Body of pancreas (tissue), 4 donors: ENCODE results near the gene RASEF. TPM values are rescaled to one million over a fixed set of nuclear protein-coding genes. Genes with fewer than 3 reads are reported as not detected.

ENCODE experiments used
- ATAC-seq: fragments of 150-250 bp; one replicate; pipeline ENCODE4 v1.9.1; 2016
- DNase-seq, 4 donors: peaks; one replicate each; pipeline ENCODE4 v3.0.0-alpha.2; 2019
- H3K27ac ChIP-seq, 4 donors: fragments of 200-600 bp; sonication (generic); 1 replicate in 3 of 4; 2 replicates in 1 of 4; pipeline versions ENCODE4 v1.5.1 to v1.6.1; 2016 to 2019; ENCODE audit warnings: mild to moderate bottlenecking in 1 of 4, mixed read lengths in 1 of 4, moderate library complexity in 1 of 4
- H3K27me3 ChIP-seq, 2 donors: fragments of 200-600 bp; sonication (generic); one replicate each; pipeline ENCODE4 v1.6.0; 2016; ENCODE audit warnings: mild to moderate bottlenecking in 1 of 2
- H3K36me3 ChIP-seq, 2 donors: fragments of 200-600 bp; sonication (generic); replicated peaks in 1 of 2; 2 replicates each; pipeline ENCODE4 v1.5.1; 2016; ENCODE audit warnings: low read depth in 2 of 2; ENCODE audit not compliant: insufficient read depth in 1 of 2
- H3K4me1 ChIP-seq: fragments of 200-600 bp; sonication (generic); one replicate; pipeline ENCODE4 v1.6.0; 2016
- H3K4me3 ChIP-seq, 2 donors: fragments of 200-600 bp; sonication (generic); 1 replicate in 1 of 2; 2 replicates in 1 of 2; pipeline ENCODE4 v1.5.1; 2016 to 2019
- H3K9me3 ChIP-seq, 3 donors: fragments of 200-600 bp; sonication (generic); 1 replicate in 2 of 3; 2 replicates in 1 of 3; pipeline ENCODE4 v1.5.1; 2016
- POLR2A ChIP-seq, 3 donors: fragments of 450-650 bp; IDR thresholded peaks; one replicate each; pipeline ENCODE4 v1.6.1; 2016; ENCODE audit warnings: antibody characterized with exemption in 3 of 3, mild to moderate bottlenecking in 2 of 3
- WGBS, 2 donors: methylation state at CpG; one replicate each; pipeline ENCODE4 v1.1.5; 2017; 5-methylcytosine and 5-hydroxymethylcytosine counted together
- intact Hi-C: fragments of 100-400 bp; cut with DNase I; formaldehyde crosslinking; loops from one replicate; pipeline ENCODE4 v1.15.1; 2023
- total RNA-seq, 2 donors: library from RNA; depleted of rRNA; stranded (reverse); fragments of >200 nt; gene quantifications; one replicate each; pipeline ENCODE4 v1.1.0, GENCODE V29; 2016
- TF ChIP-seq, protein P1 (sequence below), 7 experiments: fragments of 450-650 bp in 4 of 7; fragments of 200-600 bp in 3 of 7; sonication (generic) in 3 of 7; IDR thresholded peaks; one replicate each; pipeline ENCODE4 v1.5.1; 2016 to 2019; ENCODE audit warnings: antibody characterized with exemption in 7 of 7

Gene RASEF
- total RNA-seq, 2 donors from 2014 or later = 49.5 to 59.7 TPM

DNA sequence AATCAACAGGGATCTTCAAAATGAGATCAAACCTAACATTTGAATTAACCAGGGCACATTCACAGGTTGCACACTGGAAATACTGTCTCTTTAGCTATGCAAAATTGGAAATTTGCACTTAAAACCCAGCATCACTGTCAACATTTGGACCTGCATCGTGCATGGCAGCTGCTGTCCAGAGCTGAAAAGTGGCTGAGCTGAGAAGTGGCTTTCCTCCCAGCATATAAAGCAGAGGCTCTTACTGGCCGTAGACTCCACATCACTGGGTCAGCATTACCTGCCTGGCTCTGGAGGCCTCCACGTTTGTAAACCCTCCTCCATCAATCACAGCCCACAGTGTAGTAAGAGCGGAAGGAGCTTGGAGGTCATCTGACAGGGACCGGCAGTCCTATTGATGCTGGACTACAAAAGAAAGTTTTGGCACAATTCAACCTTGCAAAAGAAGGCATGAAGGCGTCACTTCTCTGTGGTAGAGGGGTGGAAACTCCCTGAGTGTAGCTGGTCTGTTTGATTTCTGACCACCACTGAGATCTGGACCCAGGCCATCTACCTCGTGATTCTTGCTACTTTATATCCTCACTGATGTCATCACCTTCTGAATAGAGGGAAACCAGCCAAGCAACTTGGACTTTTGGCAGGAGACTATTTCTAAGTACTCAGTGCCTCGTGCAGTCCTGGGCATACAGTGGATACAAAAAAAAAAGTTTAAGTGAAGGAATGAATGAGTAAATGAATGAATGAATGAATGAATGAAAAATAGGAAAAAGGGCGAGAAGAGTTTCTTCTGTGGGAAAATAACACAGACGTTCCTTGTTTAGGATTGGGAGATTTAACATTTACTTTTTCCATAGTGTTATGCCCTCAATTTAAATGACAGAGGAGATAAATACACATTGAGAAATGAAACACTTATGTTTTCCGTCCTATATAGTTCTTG lies 14.8 kb downstream of the RASEF start:
- Histone ChIP-seq H3K27ac (peak overlapping the region; percentile 55 to 81 (median 70)), H3K27me3 (no peaks in the 10 kb centered on the region), H3K36me3 (no peaks in the 10 kb centered on the region), H3K9me3 (no peaks in the 10 kb centered on the region), H3K4me1 (peaks cover 28% of the 10 kb centered on the region), H3K4me3 (no peak overlapping the region)
- TF ChIP-seq, protein P1, sequence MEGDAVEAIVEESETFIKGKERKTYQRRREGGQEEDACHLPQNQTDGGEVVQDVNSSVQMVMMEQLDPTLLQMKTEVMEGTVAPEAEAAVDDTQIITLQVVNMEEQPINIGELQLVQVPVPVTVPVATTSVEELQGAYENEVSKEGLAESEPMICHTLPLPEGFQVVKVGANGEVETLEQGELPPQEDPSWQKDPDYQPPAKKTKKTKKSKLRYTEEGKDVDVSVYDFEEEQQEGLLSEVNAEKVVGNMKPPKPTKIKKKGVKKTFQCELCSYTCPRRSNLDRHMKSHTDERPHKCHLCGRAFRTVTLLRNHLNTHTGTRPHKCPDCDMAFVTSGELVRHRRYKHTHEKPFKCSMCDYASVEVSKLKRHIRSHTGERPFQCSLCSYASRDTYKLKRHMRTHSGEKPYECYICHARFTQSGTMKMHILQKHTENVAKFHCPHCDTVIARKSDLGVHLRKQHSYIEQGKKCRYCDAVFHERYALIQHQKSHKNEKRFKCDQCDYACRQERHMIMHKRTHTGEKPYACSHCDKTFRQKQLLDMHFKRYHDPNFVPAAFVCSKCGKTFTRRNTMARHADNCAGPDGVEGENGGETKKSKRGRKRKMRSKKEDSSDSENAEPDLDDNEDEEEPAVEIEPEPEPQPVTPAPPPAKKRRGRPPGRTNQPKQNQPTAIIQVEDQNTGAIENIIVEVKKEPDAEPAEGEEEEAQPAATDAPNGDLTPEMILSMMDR (IDR thresholded peaks at IDR 0.05) = no peak
- 30 to 44% methylated on average over 11 of the region's 11 CpGs for WGBS, 2 donors
- intact Hi-C loops = no loop called here
- ATAC-seq (peak; percentile 95), DNase-seq (peak; percentile 81 to 91 (median 88))

DNA sequence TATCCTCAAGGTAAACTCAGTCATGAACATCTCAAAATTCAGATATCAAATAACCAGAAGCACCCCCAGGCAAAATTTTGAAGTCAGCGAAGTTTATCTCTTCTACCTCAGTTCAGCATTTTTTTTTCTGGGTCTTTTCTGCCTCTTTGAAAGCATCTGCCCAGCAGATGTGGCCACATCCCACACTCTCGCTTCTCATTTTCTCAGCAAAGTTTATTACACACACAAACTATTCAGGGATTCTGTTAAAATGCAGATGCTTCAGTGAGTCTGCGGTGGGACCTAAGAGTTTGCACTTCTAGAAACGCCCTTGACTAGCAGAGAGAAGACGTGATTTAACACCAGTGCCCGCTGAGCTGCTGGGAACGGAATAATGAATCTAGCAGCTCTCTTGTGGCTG lies 19.3 kb downstream of the RASEF start:
- TF ChIP-seq, protein P1 (IDR thresholded peaks at IDR 0.05) = no peak
- no peak for TF ChIP-seq POLR2A (IDR thresholded peaks at IDR 0.05)
- intact Hi-C loops = no loop called here
- H3K36me3 ChIP-seq = no peaks in the 10 kb centered on the region
- ATAC-seq (no peak), DNase-seq (no peak)
- no peak overlapping the region for H3K27ac ChIP-seq
- H3K4me3 ChIP-seq = no peak overlapping the region
- H3K9me3 ChIP-seq = no peaks in the 10 kb centered on the region
- H3K27me3 ChIP-seq = no peaks in the 10 kb centered on the region
- H3K4me1 ChIP-seq = peaks cover 47% of the 10 kb centered on the region
- WGBS, 2 donors = 79 to 86% methylated on average over 7 of the region's 7 CpGs

DNA sequence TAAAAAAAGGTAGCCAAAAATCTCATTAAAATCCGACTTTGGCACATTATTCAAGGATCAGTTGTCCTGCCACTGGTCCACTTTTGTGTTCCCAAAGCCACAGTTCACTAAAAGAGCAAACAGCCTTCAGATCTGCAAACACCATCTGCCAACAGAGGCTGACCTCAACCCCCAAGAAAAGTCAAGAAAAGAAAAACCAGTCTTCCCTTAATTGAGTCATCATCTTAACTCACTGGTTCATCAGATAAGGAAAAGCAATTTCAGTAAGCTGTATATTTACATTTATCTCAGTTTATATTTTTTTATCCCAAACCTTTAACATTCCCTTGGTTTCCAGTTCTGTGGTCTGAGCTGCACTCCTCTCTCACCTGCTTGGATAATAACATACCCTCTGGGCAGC lies 21.2 kb downstream of the RASEF start:
- H3K4me1 ChIP-seq = peaks cover 33% of the 10 kb centered on the region
- H3K9me3 ChIP-seq = no peaks in the 10 kb centered on the region
- intact Hi-C loops = no loop called here
- TF ChIP-seq, protein P1 (IDR thresholded peaks at IDR 0.05) = no peak
- no peak for TF ChIP-seq POLR2A (IDR thresholded peaks at IDR 0.05)
- H3K4me3 ChIP-seq = no peak overlapping the region
- no peaks in the 10 kb centered on the region for H3K27me3 ChIP-seq
- no peaks in the 10 kb centered on the region for H3K36me3 ChIP-seq
- WGBS, 2 donors = 38 to 42% methylated on average over 1 of the region's 1 CpG
- no peak for ATAC-seq
- H3K27ac ChIP-seq = peak overlapping the region in 1 of 4 donors; percentile 48
- DNase-seq = no peak

DNA sequence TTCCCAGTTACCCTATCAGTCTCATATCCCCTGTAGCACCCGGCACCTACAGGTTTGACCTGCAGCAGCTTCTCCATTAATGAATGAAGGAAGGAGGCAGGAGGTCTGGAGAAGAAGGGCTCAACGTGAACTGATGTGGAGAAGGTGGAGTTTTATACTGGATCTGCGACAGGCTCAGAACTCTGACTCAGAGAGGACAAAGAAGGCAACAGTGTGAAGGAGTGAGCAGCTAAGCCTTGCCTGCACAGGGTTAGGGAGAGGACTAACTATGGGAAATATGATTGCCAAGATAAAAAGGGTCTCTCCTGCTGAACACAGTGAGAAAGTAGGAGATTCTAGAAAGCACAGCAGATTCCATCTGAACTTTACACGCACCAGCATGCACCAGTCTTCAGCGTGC lies 23.6 kb downstream of the RASEF start:
- intact Hi-C loops = no loop called here
- 84 to 91% methylated on average over 5 of the region's 5 CpGs for WGBS, 2 donors
- Histone ChIP-seq H3K9me3 (no peaks in the 10 kb centered on the region), H3K4me3 (no peak overlapping the region), H3K4me1 (peaks cover 44% of the 10 kb centered on the region), H3K36me3 (peaks cover 0 to 1% of the 10 kb centered on the region in 2 donors), H3K27ac (no peak overlapping the region), H3K27me3 (no peaks in the 10 kb centered on the region)
- ATAC-seq = no peak
- DNase-seq = no peak
- TF ChIP-seq, protein P1 (IDR thresholded peaks at IDR 0.05) = no peak
- no peak for TF ChIP-seq POLR2A (IDR thresholded peaks at IDR 0.05)
